ENCODE data around the gene GAPDHS. TPM values are rescaled to one million over a fixed set of nuclear protein-coding genes. Genes with fewer than 3 reads are reported as not detected.

The GAPDHS gene
- total and polyA plus RNA-seq, 2 donors from 2014 or later = not detected

DNA sequence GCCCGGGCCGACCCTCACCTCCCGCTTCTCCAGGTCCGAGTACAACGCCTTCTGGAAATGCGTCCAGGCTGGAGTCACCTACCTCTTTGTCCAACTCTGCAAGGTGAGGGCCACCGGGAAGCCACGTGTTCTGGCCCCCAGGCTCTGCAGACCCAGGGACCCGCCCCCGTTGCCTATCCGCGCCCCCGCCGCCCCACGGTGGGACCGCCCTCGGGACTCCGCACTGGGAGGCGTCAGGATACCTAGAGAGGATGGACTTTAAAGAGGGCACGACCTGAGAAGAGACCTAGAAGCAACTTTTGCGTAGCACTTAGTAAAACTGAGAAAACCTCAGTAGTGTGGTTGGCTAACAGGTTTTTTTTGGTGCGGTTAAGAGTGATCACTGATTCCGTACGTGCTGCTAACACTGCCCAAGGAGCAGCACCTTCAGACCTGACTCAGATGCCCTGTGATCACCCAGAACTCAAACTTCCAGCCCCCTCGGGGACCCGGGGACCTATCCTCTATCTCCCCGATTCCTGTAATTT is 12.7 kb downstream of the GAPDHS start:
- peak overlapping the region; percentile 44 to 81 (median 49) for H3K9ac ChIP-seq (ENCODE audit: low read length in 3 of 3)
- FAIRE-seq (no peak), DNase-seq (peak in 1 of 5 donors; percentile 33)
- no peaks in the 10 kb centered on the region for H3K27me3 ChIP-seq (ENCODE audit: control insufficient read depth, insufficient read depth, low read length)
- peak overlapping the region; percentile 64 to 94 (median 67) for H3K4me3 ChIP-seq (ENCODE audit: low read length in 3 of 3)
- H3K9me3 ChIP-seq (ENCODE audit: control insufficient read depth in 2 of 3, insufficient read depth in 1 of 3, low read length in 3 of 3) = no peaks in the 10 kb centered on the region
- H3K36me3 ChIP-seq (ENCODE audit: control insufficient read depth in 2 of 3, insufficient read depth in 3 of 3, low read length in 3 of 3) = peaks cover 0 to 3% (median 0%) of the 10 kb centered on the region in 3 donors
- intact Hi-C loops (cut with DNase I) = no loop called here
- H3K4me1 ChIP-seq (ENCODE audit: control insufficient read depth in 2 of 3, insufficient read depth in 2 of 3, low read depth in 1 of 3, low read length in 3 of 3) = peaks cover 0 to 16% (median 7%) of the 10 kb centered on the region in 3 donors
- no peak for TF ChIP-seq CTCF (IDR thresholded peaks at IDR 0.05; ENCODE audit: borderline replicate concordance, extremely low read depth, insufficient read depth)
- peak overlapping the region in 1 of 2 donors; percentile 76 for H3K27ac ChIP-seq (ENCODE audit: low read depth in 2 of 2, low read length in 2 of 2)

- Histone ChIP-seq H3K36me3 (ENCODE audit: control insufficient read depth in 2 of 3, insufficient read depth in 3 of 3, low read length in 3 of 3) (peaks cover 0 to 3% (median 0%) of the 10 kb centered on the region in 3 donors), H3K4me1 (ENCODE audit: control insufficient read depth in 2 of 3, insufficient read depth in 2 of 3, low read depth in 1 of 3, low read length in 3 of 3) (peaks cover 0 to 16% (median 7%) of the 10 kb centered on the region in 3 donors), H3K9ac (ENCODE audit: low read length in 3 of 3) (peak overlapping the region in 1 of 3 donors; percentile 81), H3K27ac (ENCODE audit: low read depth in 2 of 2, low read length in 2 of 2) (no peak overlapping the region), H3K4me3 (ENCODE audit: low read length in 3 of 3) (peak overlapping the region in 2 of 3 donors; percentile 67 to 94), H3K27me3 (ENCODE audit: control insufficient read depth, insufficient read depth, low read length) (no peaks in the 10 kb centered on the region), H3K9me3 (ENCODE audit: control insufficient read depth in 2 of 3, insufficient read depth in 1 of 3, low read length in 3 of 3) (no peaks in the 10 kb centered on the region)
- FAIRE-seq (no peak), DNase-seq (peak in 1 of 5 donors; percentile 67)
- TF ChIP-seq CTCF (IDR thresholded peaks at IDR 0.05; ENCODE audit: borderline replicate concordance, extremely low read depth, insufficient read depth) = no peak
- intact Hi-C loops (cut with DNase I) = no loop called here
Measured at GRCh38 chr19:35546532-35546931, 13.3 kb downstream of the GAPDHS start.

DNA sequence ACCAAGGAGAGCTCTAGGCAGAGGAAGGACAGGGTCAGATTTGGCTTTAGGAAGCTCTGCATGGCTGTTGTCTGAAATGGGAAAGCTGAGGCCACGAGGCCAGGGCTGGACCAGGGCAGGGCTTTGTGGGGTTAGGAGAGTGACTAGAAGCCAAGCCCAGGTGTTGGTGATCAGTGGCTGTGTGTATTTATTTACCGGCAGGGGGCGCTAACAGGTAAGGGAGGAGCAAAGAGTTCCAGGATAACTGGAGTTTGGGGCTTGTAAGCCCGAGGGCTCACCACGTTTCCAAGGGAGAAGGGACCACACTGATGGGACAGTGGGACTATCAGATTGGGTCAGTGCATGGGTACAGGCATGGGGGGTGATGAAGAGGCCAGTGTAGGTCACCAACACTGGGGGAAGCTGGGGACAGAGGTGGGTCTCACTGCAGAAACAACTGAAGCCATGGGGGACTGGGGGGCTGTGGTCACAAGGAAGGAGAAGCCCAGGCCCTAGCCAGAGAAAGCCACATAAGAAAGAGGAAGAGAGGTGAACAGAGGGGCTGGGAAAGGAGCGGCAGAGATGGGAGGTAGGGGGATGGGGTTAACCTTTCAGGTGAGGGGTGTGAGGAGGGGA is 16.0 kb downstream of the GAPDHS start:
- Histone ChIP-seq H3K4me1 (ENCODE audit: control insufficient read depth in 2 of 3, insufficient read depth in 2 of 3, low read depth in 1 of 3, low read length in 3 of 3) (peaks cover 0 to 16% (median 4%) of the 10 kb centered on the region in 3 donors), H3K27me3 (ENCODE audit: control insufficient read depth, insufficient read depth, low read length) (no peaks in the 10 kb centered on the region), H3K9ac (ENCODE audit: low read length in 3 of 3) (no peak overlapping the region), H3K27ac (ENCODE audit: low read depth in 2 of 2, low read length in 2 of 2) (no peak overlapping the region), H3K9me3 (ENCODE audit: control insufficient read depth in 2 of 3, insufficient read depth in 1 of 3, low read length in 3 of 3) (no peaks in the 10 kb centered on the region), H3K36me3 (ENCODE audit: control insufficient read depth in 2 of 3, insufficient read depth in 3 of 3, low read length in 3 of 3) (peaks cover 0 to 3% (median 0%) of the 10 kb centered on the region in 3 donors), H3K4me3 (ENCODE audit: low read length in 3 of 3) (no peak overlapping the region)
- FAIRE-seq = no peak
- DNase-seq = peak in 4 of 5 donors; percentile 61 to 90 (median 74)
- intact Hi-C loops (cut with DNase I) = no loop called here
- peak; percentile 67 for TF ChIP-seq CTCF (IDR thresholded peaks at IDR 0.05; ENCODE audit: borderline replicate concordance, extremely low read depth, insufficient read depth)

Data from kidney (tissue), 14 donors.